Calu3 (cell line): ENCODE data around the gene BET1L. TPM values are rescaled to one million over a fixed set of nuclear protein-coding genes. Genes with fewer than 3 reads are reported as not detected.

Experiments
- BruUV-seq: library from RNA; stranded (reverse); fragments of 400-500 nt; replicated peaks from 2 replicates; lab custom pipeline; 2021; lab: Mats Ljungman, UMichigan
- CTCF ChIA-PET: fragments of 300-600 bp; sonication (Branson Sonifier 250); formaldehyde crosslinking; loops from one replicate; lab custom pipeline; 2022; ENCODE audit warnings: antibody characterized with exemption; lab: Charles Lee
- DNase-seq: peaks from one replicate; pipeline ENCODE4 v3.0.0; 2022
- H3K27ac Mint-ChIP-seq: one replicate; pipeline ENCODE4 v1.8.0; 2022; ENCODE audit warnings: mixed read lengths; ENCODE audit not compliant: unreplicated experiment
- H3K27me3 Mint-ChIP-seq: one replicate; pipeline ENCODE4 v1.8.0; 2022; ENCODE audit warnings: mixed read lengths; ENCODE audit not compliant: unreplicated experiment
- H3K36me3 Mint-ChIP-seq: one replicate; pipeline ENCODE4 v1.8.0; 2022; ENCODE audit warnings: mild to moderate bottlenecking, moderate library complexity, mixed read lengths; ENCODE audit not compliant: insufficient read depth, unreplicated experiment
- H3K4me1 Mint-ChIP-seq: one replicate; pipeline ENCODE4 v1.8.0; 2022; ENCODE audit warnings: mild to moderate bottlenecking, low read depth, mixed read lengths; ENCODE audit not compliant: unreplicated experiment
- H3K4me3 Mint-ChIP-seq: one replicate; pipeline ENCODE4 v1.8.0; 2022; ENCODE audit warnings: mild to moderate bottlenecking, low read depth, moderate library complexity, mixed read lengths; ENCODE audit not compliant: unreplicated experiment
- H3K9me3 Mint-ChIP-seq: one replicate; pipeline ENCODE4 v1.8.0; 2022; ENCODE audit warnings: low read depth, mixed read lengths; ENCODE audit not compliant: unreplicated experiment
- intact Hi-C: fragments of 100-400 bp; cut with micrococcal nuclease; formaldehyde crosslinking; loops from one replicate; pipeline ENCODE4 v1.10.0; 2022; ENCODE audit not compliant: unreplicated experiment
- total RNA-seq: library from RNA; stranded (reverse); gene quantifications from 2 replicates; pipeline ENCODE4 v1.2.3, GENCODE V29; 2022
- TF ChIP-seq, protein P1 (sequence below): fragments of 200-600 bp; IDR thresholded peaks from one replicate; pipeline ENCODE4 v1.8.0; 2022; ENCODE audit warnings: antibody characterized with exemption; ENCODE audit not compliant: unreplicated experiment

The BET1L gene
- total RNA-seq, 1 experiment from 2014 or later = 47.8 TPM

DNA sequence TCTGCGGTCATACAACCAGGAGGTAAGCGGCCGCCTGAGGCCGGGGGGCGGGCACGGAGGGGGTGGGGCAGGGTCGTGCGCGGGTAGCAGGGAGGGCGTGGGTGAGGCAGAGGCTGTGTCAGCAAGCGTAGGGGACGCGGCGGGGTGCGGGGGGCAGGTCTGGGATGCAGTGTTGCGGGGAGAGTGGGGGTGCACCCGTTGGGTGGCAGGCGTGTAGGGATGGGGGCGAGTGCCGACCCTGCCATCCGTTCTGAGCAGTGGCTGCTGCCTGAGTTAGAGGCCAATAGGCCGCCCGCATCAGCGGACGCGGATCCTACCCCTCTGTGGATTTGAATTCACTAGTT is 1.7 kb upstream of the BET1L start:
- Mint-ChIP-seq H3K36me3 (peaks cover 67% of the 10 kb centered on the region), H3K9me3 (no peaks in the 10 kb centered on the region), H3K4me1 (no peaks in the 10 kb centered on the region), H3K27me3 (no peaks in the 10 kb centered on the region), H3K27ac (peak overlapping the region; percentile 92), H3K4me3 (peak overlapping the region; percentile 96)
- BruUV-seq = no TSS peak
- TF ChIP-seq, protein P1, sequence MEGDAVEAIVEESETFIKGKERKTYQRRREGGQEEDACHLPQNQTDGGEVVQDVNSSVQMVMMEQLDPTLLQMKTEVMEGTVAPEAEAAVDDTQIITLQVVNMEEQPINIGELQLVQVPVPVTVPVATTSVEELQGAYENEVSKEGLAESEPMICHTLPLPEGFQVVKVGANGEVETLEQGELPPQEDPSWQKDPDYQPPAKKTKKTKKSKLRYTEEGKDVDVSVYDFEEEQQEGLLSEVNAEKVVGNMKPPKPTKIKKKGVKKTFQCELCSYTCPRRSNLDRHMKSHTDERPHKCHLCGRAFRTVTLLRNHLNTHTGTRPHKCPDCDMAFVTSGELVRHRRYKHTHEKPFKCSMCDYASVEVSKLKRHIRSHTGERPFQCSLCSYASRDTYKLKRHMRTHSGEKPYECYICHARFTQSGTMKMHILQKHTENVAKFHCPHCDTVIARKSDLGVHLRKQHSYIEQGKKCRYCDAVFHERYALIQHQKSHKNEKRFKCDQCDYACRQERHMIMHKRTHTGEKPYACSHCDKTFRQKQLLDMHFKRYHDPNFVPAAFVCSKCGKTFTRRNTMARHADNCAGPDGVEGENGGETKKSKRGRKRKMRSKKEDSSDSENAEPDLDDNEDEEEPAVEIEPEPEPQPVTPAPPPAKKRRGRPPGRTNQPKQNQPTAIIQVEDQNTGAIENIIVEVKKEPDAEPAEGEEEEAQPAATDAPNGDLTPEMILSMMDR = no peak
- no peak for DNase-seq
- intact Hi-C loops = loop anchor here (10.0 kb wide), 1 partner anchor 306 kb away; no protein-coding TSS in a partner anchor
- CTCF ChIA-PET = no interaction called here

DNA sequence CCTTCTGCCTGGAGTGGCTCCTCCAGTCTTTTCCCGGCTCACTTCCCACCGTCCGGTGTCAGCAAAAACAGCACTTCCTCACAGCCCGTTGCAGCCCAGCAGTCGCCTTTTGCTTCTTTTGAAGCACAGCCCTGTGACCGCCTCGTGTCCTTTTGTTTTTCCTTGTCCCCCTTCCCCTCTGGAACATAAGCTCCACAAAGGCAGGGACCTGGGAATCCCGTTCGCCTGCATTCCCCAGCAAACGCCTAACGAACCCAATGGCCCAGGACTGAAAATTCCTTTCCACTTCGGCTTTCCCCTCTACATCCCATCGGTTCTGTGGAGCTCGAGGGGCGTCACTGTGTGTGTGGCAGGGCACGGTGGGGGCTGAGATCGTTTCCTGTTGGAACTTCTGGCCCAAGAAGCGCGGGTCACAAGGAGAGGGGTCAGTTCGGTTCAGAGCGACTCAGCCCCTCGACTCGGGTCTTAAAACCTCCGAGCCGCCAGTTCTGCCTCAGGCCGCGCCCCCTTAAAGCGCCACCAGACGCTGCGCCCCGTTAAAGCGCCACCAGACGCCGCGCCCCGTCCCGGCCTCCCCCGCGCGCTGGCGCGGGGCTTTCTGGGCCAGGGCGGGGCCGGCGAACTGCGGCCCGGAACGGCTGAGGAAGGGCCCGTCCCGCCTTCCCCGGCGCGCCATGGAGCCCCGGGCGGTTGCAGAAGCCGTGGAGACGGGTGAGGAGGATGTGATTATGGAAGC is 1.1 kb upstream of the BET1L start:
- TF ChIP-seq, protein P1 = no peak
- peak; percentile 83 for DNase-seq
- peak overlapping the region; percentile 92 for H3K27ac Mint-ChIP-seq
- H3K4me3 Mint-ChIP-seq = peak overlapping the region; percentile 96
- no peaks in the 10 kb centered on the region for H3K9me3 Mint-ChIP-seq
- no TSS peak for BruUV-seq
- CTCF ChIA-PET = no interaction called here
- H3K27me3 Mint-ChIP-seq = no peaks in the 10 kb centered on the region
- H3K36me3 Mint-ChIP-seq = peaks cover 65% of the 10 kb centered on the region
- intact Hi-C loops = loop anchor here (10.0 kb wide), 1 partner anchor 306 kb away; no protein-coding TSS in a partner anchor
- H3K4me1 Mint-ChIP-seq = no peaks in the 10 kb centered on the region

DNA sequence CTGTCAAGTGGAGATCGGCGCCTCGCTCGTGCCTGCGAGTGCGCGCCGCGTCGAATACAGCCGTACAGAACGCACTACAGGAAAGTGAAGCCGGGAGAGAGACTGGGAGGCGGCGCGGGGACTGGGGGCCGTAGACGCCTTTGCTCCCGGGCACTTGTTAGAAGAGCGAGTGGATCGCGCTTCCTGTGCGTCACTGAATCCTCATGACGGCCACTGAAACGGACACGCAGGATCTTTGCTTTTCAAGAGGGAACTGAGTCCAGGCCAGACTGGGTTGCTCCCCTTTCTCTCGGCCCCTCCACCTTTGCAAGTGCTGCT is 623 bp upstream of the BET1L start:
- intact Hi-C loops = loop anchor here (10.0 kb wide), 1 partner anchor 307 kb away; no protein-coding TSS in a partner anchor
- no peaks in the 10 kb centered on the region for H3K4me1 Mint-ChIP-seq
- H3K9me3 Mint-ChIP-seq = no peaks in the 10 kb centered on the region
- peaks cover 65% of the 10 kb centered on the region for H3K36me3 Mint-ChIP-seq
- no peaks in the 10 kb centered on the region for H3K27me3 Mint-ChIP-seq
- CTCF ChIA-PET = interaction anchor here (1.4 kb wide), 1 partner anchor 30 kb away, joined by 3 read pairs; no protein-coding TSS in a partner anchor
- TF ChIP-seq, protein P1 = no peak
- no peak for DNase-seq
- peak overlapping the region; percentile 96 for H3K4me3 Mint-ChIP-seq
- TSS peak; percentile 89 for BruUV-seq
- H3K27ac Mint-ChIP-seq = peak overlapping the region; percentile 92

DNA sequence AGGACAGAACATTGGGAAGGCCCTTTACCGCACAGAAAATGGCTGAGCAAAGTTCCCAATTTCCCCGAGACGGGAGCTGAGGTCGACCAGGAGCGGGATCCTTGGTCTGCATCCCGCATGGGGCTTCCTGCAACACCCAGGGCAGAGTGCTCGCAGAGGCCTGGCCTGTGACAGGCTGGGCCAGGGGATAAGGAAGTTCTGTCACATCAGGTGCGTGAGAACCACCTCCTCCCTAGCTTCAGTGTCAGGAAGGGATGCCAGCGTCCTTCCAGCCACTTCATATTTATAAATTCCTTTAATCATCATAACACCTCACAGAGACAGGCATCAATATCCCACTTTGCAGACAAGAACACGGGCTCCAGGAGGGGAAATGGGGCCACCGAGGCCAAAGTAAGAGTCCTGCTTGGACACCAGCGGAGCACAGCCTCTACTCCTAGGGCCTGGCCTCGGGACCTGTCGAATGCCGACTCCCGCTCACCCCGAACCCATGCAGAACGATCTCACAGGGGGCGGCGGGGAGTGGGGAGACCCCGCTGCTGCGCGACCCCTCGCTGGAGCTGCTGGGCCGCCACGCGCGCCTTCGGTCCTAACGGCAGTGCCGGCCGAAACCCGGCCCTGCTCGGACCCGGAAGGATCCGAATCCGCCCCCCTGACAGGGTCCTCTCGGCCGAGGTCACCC is 532 bp downstream of the BET1L start:
- CTCF ChIA-PET = interaction anchor here (0.6 to 1.4 kb wide), 4 partner anchors 31 to 571 kb away, joined by 3 to 4 read pairs (median 4); partner anchors contain the start of gene GATD1
- intact Hi-C loops = loop anchor here (10.0 kb wide), 1 partner anchor 308 kb away; no protein-coding TSS in a partner anchor
- TF ChIP-seq, protein P1 = no peak
- Mint-ChIP-seq H3K4me3 (peak overlapping the region; percentile 96), H3K27me3 (no peaks in the 10 kb centered on the region), H3K9me3 (no peaks in the 10 kb centered on the region), H3K4me1 (no peaks in the 10 kb centered on the region), H3K27ac (peak overlapping the region; percentile 92), H3K36me3 (peaks cover 59% of the 10 kb centered on the region)
- DNase-seq = no peak
- BruUV-seq = TSS peak; percentile 16
